HG02981 (cell line): Measurements from ENCODE around the gene ACTN1.
"Not testable (repeated sequence)": the region's sequence is repeated elsewhere in the genome, so short reads cannot be mapped to it uniquely, and the experiment has no call there.

Experiments
- ATAC-seq: cut with Tn5 transposase; IDR thresholded peaks from one replicate; pipeline ENCODE4 v1.9.1; 2021; ENCODE audit warnings: mild to moderate bottlenecking, moderate library complexity; ENCODE audit not compliant: unreplicated experiment

The ACTN1 gene

DNA sequence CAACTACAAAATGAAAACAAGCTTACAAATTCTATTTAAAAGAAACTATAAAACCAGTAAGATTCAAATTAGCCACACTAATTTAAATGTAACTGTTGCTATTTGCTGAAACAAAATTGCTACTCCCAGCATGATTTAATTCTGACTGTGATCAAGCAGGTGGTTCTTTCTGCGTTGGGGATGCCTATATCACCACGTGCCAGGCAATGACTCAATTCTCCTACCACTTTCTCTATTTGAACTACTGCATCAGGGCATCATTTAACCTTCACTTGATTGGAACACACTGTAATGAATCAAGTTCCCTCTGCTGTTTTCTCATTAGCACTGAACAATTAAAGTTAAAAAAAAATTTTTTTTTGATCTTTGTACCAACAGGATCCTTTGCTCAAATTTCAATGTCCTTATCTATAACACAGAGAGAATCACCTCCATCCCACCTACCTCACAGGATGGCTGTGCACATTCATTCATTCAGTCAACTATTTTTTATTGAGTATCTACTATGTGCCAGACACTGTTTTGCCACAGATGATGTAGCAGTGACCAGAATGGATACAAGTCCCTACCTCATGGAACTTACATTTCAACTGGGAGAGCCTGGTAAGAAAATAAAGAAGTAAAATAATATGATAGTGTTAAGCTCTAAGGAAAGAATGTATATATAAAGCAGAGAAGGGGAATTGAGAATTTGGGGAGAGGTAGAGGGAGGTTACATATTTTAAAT, 8.0 kb upstream of the ACTN1 start:
- ATAC-seq, result no peak

DNA sequence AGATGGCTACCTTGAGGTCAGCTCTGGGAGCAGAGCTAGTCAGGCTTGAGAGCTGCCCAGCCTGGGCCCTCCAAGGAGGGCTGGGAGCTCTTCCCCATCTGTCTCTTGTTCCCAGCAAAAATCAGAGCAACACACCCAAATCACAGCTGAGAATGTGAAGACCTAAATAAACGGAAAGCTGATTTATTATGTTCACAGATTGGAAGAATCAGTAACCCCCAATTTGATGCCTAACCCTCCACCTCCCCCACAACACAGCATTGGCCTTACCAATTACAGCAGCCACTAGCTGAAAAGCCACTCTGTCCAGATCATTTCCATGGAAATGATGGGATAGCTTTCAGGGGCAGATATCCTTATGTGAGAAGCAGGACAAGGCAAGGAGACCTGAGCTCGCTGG, 7.1 kb upstream of the ACTN1 start:
- ATAC-seq, result no peak

- no peak for ATAC-seq
These were observed 5.6 kb upstream of the ACTN1 start for GRCh38 chr14:68984686-68985085.

DNA sequence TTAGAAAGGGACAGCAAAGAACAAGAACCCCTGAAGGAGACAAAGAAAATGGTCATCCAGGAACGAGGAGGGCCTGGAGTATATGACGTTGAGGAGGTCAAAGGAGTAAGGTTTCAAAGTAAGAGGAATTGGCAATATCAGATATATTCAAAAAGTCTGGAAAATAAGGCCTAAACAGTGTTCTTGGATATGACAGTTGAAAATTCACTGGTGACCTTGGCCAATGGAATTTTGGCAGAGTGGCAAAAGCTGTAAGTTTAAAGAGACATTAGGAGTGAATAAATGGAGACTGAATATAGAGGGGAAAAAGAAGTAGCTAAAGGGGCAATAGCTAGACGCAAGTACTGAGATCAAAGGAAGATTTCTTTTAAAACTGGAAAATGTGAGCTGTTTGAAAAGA, 4.1 kb upstream of the ACTN1 start:
- no peak for ATAC-seq

GRCh38 chr14:68982581-68982980, 3.5 kb upstream of the ACTN1 start:
- no peak for ATAC-seq

- no peak for ATAC-seq
These were observed 2.5 kb upstream of the ACTN1 start for GRCh38 chr14:68981539-68981976.

DNA sequence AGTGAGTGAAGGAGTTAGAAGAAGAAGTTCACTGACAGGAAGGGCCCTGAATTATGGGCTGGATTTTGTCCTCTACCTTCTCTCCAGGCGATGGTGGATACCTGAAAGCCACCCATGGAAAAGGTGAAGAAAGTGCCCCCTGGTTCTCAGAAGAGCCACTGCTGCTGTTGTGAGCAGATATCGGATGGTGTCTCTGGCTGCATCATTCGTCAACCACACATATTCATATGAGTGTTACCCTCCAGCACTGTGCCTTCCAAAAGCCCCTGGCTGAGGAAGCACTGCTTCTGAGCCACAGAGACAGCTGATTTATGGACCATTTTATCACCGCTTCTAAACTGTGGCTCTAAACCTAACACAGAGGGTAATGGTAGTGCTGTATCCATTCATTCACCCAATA, 2.0 kb upstream of the ACTN1 start:
- no peak for ATAC-seq

- no peak for ATAC-seq
These were observed 785 bp upstream of the ACTN1 start for GRCh38 chr14:68979722-68980451.

DNA sequence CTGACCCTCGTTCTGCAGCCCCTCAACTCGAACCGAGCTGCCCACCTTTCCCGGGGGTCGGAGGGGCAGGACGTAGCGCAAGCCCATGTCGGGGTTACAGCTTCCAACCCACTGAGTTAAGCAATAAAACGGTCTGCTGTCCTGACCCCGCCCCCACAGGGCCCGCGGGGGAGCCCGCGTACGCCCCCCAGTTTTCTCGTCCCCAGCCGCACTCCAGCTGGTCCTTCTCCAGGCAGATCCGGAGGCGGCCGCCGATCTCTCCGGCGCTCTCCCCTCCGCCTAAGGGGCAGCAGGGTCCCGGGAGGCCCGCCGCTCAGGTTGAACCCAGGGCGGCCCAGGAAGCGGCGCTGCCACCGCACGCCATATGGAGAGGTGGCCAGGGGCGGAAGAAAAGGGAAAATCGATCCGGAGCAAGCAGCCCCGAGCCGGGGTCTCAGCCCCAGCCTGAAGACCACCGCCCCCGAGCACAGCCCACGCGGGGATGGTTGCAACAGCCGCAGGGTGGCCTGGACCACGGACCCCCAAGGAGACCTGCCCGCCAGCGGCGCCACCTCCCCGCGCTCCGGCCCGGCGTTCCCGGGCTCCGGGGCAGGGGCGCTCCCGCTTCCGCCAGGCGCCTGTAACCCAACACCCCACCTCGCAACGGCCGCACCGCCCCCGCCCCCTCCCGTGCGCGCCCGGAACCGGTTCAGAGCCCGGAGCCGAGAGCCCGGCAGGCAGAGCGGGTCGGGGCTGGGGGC, 760 bp downstream of the ACTN1 start:
- ATAC-seq, result no peak

DNA sequence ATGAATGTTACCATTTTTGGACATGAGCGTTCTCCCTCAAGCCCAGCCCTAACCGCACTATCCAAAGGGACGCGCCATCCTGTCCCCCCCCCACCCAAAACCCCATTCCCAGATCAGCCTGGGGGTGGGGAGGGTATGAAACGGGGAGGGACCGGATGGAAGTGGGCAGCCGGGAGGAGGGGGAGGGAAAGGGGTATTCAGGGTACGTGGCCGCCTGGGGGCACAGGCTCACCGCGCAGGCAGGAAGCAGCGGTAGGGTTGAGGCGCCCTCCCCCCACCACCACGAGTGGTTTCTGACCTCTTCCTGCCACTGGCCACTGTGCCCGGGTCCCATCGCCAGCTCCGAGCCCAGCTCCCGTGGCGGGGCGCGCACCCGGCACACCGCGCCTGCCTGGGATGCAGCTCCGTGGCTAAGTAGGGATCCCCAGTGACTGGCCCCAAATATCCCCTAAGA, 1.4 kb downstream of the ACTN1 start:
- ATAC-seq, result no peak

GRCh38 chr14:68977180-68977717, 1.9 kb downstream of the ACTN1 start:
- ATAC-seq, result no peak

GRCh38 chr14:68976160-68977067, 2.7 kb downstream of the ACTN1 start:
- ATAC-seq, result no peak

DNA sequence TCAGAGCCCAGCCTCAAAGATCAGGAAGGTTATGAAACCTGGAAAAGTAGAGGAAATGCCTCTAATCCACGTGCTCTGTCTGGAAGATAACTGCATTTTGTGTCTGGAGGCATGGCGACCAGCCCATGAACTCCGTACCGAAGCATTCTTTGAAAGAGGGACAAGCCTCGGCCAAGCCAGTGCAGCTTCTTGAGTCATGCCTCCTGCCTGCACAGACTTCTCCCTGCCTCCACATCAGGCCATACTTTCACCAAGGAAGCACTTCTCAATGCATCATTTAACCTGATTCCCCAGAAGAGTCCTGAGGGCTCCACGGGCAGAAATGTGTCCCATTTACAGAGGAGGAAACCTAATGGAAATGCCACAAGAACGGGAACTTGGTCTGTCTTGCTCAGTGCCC, 3.4 kb downstream of the ACTN1 start:
- ATAC-seq, result no peak

DNA sequence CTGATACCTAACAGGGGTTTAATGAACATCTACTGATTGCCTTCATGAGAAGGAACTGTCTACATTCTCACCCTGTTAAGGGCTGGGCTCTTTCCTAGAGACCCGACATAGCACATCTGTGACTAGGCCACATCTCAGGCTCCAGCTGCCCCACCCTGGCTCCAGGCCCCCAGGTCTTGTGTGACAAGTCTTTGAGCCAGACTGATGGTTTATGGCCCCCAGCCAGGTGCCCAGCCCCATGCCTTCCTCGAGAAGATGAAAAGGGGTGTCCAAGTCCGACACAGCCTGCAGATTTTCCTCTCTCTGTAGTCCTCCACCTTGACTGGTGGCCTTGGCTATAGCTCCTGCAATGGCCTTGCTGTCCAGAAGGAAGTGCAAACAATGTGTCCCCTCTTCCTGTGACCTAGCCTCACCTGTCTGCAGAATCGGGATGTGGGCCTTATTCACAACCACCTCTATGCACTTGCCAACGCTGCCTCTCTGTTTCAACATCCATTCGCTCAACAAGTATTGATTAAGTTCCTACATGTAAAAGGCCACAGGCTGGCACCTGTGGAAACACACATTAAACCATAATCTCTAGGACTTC, 4.2 kb downstream of the ACTN1 start:
- ATAC-seq, result no peak

GRCh38 chr14:68973639-68974038, 5.5 kb downstream of the ACTN1 start:
- ATAC-seq, result no peak

DNA sequence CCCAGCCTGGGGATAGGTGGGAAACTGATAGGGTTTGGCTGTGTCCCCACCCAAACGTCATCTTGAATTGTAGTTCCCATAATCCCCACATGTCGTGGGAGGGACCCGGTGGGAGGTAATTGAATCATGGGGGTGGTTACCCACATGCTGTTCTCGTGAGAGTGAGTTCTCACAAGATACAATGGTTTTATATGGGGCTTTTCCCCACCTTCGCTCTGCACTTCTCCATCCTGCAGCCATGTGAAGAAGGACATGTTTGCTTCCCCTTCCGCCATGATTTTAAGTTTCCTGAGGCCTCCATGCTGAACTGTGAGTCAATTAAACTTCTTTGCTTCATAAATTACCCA, 5.9 kb downstream of the ACTN1 start:
- ATAC-seq, result not testable (repeated sequence)

DNA sequence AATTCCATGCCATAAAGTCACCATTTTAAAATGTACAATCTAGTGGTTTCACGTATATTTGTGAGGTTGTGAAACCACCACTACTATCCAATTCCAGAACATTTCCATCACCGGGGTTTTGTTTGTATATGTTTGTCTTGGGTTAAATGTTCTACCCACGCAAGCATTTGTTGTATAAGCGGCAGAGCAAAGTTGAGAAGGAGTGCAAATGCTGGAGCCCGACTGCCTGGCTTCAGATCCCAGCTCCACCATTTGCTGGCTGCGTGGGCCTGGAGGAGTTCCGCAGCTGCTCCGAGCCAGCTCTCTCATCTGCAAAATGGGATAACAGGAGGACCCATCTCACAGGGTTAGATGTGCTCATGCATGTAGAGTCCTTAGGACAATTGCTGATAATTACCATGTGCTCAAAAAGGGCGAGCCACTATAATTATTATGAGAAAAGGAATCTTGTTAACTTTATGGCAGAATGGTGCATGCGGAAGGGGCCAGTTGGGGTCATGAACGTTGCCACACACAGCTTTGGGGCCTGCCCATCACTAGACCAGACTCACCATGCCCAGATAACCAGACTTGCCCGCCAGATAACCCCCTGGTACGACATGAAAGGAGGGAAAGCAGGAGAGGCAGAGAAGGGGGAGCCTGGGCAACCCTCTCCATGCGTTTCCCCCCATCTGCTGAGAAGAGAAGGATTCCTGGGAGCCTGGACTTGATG, 6.4 kb downstream of the ACTN1 start:
- no peak for ATAC-seq

GRCh38 chr14:68971411-68972035, 7.6 kb downstream of the ACTN1 start:
- ATAC-seq, result no peak

GRCh38 chr14:68970736-68971135, 8.4 kb downstream of the ACTN1 start:
- ATAC-seq, result no peak
